Suppressor macrophage treated with lipopolysaccharide for 1 hour (primary cell): ENCODE data around the gene IL37.

Experiments
- DNase-seq, 3 donors: peaks; one replicate each; pipeline ENCODE4 v3.0.0-alpha.2; 2020 to 2022

Gene IL37, protein sequence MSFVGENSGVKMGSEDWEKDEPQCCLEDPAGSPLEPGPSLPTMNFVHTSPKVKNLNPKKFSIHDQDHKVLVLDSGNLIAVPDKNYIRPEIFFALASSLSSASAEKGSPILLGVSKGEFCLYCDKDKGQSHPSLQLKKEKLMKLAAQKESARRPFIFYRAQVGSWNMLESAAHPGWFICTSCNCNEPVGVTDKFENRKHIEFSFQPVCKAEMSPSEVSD

DNA sequence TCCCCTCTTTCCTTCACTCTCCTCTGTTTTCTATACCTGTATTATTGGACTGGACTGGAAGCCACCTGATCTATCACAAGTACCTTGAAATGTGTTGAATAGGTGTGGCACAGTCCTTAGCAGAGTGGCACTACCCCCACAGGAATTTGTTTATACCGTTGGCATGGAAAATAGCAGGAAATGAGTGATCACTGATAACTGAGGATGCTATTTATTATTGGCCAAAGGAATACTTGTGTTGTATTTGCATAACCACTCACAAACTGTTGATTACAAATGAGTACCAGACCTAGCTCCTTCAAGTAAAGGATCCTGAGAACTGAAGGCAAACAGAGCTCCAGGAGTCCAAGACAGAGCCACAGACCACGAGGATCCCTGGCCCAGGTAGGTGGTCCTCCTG lies at the start of gene IL37:
Gene IL37 (plus strand): TSS at position 301 of the 400 bp plus-strand sequence. CDS start 1,848 bp downstream, outside the sequence.
- DNase-seq = no peak

DNA sequence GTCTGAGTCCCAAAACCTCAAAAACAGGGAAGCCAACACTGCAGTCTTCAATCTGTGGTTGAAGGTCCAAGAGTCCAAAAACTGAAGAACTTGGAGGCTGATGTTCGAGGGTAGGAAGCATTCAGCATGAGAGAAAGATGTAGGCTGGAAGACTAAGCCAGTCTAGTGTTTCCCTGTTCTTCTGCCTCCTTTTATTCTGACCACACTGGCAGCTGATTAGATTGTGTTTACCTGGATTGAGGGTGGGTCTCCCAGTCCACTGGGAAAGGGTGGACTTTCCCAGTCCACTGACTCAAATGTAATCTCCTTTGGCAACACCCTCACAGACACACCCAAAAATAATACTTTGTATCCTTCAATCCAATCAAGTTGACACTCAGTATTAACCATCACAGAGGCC lies 46.9 kb upstream of the IL37 start:
- no peak for DNase-seq

DNA sequence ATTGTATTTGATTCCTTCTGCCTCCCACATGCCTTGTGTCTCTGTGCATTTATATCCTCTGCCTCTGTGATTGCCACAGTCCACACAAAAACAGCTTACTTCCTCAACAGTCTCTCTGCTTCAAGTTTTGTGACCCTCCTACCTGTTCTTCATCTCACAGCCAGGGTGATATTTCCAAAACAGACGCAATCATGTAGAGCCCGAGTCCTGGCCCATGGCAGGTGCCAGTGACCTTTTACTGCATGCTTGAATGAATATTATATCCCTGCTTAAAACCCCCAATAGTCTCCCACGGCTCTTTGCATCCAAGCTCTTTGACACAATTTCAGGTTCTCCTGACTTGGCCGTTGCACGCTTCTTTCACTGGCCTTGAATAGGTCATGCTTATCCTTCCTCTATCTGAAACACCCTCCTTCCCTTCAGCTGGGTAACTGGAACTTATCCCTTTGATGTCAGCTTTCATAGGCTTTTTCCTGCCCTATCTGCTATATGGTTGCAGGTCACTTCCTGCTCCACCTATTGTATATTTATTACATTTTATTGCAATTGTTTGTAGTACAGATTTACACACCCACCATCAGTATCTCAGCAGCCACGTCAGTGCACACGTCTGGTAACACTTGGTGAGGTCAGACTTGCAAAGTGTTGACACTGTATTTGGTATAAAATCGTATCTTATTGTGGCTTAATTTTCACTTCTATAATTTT lies 44.7 kb upstream of the IL37 start:
- no peak for DNase-seq

DNA sequence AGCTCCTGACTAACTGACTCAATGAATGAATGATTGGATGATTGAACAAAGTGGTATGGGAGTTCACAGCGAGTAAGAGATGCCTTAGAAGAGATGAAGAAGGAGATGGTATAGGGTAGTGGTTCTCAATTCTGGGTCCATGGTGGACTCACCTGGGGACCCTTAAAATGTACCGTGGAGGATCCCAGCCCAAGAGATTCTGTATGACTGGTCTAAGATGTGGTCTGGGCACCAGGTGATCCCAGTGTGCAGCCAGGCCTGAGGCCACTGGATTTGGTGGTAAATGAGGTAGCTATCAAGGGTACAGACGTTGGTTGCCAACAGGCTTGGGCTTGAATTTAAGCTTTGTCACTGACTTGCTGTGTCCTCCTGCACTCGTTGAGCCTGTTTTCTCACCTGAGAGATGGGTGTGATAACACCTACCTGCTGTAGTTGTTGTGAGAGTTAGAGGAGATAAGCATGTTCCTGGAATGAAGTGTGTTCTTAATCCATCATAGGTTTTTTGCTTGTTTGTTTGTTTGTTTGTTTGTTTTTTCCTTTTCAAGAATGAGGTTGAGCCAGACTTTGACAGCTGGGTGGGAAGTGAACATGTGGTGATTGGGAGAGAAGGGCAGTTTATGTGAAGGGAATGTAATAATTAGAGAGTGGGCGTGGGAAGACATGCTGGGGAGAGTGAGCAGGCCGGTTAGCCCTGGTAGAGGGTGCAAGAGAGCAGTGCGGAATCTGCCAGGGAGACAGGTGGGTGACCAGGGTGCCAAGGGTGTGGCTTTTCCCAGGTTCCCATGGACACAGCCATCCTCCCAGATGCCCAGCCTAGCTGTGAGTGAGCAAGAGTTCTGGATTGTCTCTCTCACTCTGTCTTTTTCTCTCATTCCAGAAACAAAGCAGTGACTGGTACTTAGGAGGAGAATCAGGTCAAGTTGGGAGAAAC lies 43.0 kb upstream of the IL37 start:
- DNase-seq = no peak

DNA sequence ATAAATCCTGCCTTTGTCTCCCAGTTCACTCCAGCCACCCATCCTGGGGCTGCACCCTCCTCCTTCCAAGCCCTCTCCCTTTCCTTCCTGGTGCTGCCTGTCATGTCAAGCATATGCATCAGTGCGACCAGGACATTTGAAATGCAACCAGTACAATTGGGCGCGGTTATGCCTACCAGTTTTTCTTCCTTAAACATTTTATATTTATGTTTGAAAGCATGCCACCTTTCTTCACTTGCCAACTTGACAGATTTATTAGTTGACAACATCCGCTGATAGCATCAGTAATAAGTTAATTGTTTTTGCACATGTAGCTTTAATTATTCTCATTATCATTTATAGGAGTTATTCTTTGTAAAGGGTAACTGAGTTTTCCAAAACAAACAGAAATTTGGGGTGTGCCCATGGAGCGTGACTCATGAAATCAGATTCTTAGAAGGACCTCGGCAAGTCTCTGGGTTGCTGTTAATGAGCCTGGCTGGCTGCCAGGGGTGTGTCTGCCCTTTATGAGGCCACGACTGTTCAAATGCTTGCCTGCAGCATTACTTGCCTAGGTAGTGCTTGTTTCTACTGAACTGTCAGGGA lies 41.6 kb upstream of the IL37 start:
- DNase-seq = peak; percentile 66 to 67 (median 67)

DNA sequence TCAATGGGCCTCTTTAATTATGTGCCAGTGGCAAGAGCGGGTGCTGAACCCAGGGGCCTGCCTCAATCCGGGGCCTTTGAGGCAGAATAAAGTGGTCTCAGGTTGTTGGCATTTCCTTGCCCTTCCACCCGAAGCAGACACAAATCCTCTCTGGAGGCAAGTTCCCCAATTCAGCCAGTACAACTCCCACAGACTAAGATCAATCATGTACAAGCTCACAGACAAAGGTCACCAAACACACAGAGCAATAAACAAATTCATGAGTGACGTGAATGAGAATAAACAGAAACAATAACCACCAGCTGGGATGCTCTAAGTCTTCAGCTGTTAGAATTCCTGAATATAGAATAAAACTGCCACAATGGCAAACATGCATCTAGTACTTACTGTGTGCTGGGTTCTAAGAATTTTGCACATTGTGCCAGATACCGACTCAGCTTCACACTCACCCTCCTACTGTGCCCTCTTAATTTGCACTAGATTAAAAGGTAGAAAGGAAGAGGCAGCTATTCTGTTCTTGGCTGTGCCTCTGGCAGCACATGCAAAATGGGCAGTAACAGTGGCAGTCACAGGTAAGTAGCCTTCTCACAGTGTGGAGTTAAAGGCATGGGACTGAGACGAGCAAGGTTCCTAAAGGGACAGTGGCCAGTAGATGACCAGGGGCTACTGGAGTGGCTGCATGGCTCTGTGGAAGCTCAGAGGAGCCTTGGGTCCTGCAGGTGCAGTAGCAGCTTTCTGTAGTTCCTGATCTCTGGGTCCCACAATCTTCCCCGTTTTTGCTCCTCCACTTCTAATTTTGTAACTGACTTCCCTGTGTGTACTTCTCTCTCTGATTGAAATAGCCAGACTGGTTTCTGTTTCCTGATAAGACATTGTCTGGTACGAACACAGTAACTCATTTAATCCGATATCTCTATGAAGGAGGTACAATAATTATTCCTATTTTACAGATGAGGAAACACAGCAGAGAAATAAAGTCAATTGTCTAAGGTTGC lies 39.8 kb upstream of the IL37 start:
- peak; percentile 52 to 66 (median 60) for DNase-seq

DNA sequence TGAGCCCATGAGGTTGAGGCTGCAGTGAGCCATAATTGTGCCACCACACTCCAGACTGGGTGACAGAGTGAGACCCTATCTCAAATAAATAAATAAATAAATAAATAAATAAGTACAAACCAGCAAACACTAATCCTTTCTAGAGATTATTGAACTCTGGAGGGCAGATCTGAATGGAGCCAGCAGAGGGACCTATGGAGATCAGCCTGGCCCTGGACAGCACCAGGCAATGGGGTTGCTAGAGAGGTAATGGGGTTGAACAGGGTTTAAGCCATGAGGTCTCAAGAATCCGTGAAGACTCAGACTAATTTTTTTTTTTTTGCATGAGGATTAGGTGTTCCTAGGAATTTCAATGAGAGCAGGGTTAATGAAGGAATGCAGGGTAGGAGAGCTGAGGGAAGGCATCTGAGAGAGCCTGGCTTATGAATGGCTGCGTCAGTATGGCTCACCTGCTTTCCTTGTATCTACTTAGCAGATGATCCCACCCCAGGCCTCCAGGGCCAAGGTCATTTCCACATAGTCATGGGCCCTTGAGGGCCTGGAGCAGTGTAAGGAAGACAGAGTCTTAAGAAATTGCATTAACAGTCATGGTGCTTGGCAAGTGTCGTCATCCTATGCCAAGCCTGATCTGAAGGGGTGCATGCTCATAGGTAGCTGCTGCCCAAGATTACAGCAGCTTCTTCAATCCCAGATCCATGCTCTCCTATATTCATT lies 34.6 kb upstream of the IL37 start:
- no peak for DNase-seq

DNA sequence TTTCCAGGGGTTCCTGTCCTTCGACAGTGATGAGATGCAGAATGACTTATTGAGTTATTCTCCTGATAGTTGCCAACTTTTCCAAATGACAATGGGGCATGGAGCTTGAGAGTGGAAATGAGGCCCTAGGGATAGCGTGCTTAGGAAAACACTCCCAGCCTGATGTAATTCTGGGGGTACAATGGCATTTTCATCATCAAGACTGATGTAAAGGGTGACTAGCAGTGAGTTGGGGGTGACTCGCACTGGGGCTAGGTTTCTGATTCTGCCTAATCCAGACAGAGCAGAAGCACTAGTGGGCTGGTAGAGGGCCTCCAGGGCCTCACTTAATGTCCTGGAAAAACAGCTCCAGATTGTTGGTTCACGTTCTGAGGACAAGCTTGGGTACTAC lies 34.0 kb upstream of the IL37 start:
- peak; percentile 46 to 66 (median 54) for DNase-seq

DNA sequence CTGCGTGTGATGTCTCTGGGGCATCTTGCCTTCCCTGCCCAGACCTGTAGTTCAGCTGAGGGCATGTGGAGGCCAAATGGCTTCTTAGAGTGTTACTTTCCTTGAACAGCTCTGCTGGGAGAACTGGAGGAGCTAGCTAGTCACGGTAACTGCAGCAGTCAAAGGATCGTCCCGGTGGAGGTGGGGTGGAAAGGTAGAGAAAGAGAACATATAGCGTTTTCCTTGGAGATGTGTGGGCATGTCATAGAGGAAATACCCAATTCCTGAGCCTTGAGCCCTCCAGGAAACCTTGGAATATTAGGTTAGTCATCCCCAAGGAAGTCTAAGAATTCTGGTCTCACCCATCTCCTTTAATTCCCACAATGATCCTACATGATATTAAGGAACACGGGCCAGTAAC lies 33.5 kb upstream of the IL37 start:
- peak in 1 of 3 donors; percentile 8 for DNase-seq

DNA sequence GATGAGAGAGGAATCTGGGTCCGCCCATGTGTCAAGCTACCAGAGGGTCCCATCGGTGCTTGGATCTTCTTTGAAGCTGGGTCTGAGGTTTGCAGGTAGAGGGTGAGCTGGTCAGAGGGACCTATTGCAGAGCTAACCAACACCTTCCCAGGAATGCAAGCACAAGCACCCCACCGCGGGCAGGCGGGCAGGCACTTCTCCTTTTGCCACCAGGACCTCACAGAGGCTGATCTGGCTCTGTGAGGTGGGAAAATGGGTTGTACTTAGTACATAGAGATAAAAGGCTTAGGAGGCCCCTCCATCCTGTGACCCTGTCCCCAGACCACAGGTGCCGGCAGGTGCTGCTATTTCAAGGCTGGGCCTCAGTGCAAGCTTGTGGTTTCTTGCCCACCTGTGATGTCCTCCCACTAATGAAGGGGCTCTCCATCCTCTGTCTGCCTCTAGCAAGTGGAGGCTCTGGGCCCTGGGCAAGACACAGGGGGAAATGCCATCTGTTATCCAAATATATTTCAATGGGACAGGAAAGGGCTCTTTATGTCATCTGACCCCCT lies 31.4 kb upstream of the IL37 start:
- DNase-seq = peak in 2 of 3 donors; percentile 21 to 52

DNA sequence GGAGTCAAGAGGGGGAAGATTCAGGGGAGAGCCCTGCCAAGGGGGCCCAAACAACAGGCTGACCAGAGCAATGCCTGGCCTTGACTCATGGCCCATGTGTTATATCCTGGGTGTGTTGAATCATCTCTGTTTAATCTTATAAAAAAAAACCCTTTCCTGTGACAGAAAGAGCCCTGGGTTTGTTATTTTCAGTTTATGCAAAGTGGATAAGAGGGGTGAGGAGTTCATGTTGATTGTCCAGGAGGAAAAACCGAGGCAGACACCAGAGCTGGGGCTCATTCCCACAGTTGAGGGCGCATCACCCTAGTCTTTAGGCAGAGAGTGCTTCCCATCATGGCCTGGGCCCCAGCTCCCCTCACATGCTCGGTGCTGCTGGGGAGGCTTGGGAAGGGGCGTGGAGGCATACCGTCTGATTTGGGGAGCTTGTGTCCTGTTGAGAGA lies 30.9 kb upstream of the IL37 start:
- DNase-seq = peak; percentile 87 to 94 (median 88)

DNA sequence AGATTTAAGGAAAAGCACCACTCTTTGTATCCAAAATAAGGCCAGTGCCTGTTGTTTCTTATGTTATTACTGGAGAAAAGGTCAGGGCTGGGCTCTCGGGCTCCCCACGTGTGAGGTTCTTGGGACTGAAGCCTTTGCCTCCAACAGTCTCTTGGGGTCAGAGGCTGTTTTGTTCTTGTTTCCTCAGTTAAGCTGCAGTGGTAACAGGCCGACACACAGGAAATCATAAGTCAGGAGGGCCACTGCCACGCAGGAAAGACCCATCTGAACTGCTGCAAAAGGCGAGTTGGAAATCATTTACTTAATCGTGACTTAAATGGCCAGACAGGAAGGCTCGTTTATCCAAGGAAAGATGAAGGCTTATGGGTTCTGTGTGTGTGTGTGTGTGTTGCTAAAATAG lies 30.3 kb upstream of the IL37 start:
- DNase-seq = peak; percentile 31 to 41 (median 37)

DNA sequence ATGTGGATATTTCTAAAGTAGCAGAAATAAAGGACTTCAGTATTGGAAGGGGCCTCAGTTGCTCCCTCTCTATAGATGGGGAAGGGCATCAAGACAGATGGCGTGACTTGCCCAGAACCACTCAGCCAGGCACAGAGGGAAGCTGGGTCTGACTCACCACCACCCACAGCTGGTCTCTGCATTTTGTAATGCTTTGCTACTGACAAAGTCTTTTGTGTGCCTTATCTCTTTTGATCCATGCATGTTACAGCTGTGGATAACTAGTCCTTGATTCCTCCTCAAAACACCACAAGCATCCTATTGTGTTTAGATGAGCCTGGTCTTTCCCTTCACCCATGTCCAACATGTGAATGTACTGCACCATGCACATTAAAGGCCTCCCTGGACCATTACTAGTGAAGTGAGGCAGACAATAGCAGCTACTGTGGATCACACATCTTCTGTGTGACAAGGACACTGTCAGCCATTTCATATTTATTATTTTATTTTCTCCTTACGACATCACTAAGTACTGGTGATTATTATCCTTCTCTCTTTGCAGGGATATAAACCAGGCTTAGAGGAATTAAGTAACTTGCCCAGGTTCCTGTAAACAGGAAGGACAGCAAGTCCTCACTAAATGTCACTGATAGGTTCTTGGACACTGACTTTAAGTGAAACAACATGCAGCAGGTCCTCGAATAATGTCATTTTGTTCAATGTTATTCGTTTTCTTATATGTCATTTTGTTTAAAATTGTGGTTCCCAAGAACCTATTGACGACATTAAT lies 29.6 kb upstream of the IL37 start:
- DNase-seq = peak; percentile 92 to 95 (median 93)

DNA sequence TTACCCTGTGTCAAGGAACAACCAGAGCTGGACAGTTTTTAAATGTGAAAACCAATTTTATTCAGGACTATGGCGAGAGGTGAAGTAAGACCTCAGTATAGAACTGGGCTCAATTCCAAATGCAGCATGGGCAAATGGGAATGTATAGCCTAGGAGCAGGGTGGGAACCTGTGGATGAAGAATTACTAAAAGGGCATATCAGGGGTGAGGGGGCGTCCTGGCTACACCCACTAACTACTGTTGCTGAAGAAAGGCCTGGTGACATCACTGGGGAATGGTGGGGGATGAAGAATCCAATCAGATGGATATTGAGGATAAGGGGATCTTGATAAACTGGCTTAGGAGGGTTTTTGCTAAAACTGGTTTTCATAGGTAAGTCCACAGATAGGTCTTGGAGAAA lies 27.3 kb upstream of the IL37 start:
- peak in 2 of 3 donors; percentile 26 to 41 for DNase-seq

DNA sequence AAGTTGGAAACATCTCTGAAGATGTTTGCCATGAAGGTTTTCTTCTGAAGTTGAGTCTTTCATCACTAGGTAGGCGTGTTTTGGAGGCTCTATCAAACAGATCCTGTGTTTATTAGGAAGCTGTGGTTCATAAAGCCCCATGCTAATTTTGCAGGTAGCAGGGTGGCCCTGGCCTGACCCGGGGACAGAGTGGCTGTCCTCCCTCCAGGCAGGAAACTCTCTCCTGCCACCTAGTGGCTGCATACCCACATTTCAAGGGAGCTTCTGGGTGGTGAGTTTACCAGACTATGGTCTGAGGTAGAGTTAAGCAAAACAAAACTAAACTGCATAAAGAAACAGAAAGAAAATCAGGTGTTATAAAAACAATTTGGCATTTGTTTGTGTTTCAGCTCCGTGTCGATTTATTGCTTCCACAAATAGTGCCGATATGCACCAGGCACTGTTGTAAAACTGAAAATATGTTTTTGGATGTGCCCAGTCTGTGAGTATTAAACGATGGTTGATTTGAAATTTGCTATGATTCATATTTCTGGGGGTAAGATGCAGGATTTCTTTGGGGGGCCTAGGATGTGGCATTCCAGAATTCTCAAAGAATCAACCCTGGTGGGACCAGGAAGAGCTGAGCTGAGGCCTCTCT lies 26.0 kb upstream of the IL37 start:
- peak; percentile 87 to 89 (median 89) for DNase-seq

DNA sequence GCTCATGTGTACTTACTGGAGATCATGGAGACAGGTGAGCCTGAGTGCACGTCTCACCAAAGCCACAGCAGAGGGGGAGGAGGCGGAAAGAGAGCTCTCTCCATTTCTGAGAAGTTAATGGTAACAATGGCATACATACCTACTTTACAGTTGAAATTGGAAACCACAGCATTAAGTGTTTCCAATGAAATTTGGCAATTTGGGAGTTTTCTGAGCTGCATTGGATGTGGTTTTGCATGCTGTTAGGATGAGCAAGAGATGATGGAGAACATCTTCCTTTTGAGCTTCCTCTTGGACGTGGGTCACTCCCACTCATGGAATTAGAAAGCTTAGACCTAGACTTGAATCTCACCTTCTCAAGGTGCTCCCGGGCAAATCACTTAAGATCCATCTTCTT lies 25.5 kb upstream of the IL37 start:
- peak; percentile 84 to 97 (median 94) for DNase-seq

DNA sequence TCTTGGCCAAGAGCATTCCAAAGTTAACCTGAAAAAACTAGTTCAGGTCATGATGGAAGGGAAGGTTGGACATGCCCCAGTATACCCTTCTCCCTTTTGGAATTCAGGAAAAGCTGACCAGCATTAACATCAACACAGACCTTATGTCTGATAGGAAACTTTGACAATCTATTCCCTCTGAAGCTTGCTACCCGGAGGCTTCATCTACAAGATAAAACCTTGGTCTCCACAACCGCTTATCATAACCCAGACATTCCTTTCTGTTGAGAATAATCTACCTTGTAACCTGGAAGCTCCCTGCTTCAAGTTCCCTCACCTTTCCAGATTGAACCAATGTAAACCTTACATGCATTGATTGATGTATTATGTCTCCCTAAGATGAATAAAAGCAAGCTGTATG lies 24.7 kb upstream of the IL37 start:
- DNase-seq = no peak

DNA sequence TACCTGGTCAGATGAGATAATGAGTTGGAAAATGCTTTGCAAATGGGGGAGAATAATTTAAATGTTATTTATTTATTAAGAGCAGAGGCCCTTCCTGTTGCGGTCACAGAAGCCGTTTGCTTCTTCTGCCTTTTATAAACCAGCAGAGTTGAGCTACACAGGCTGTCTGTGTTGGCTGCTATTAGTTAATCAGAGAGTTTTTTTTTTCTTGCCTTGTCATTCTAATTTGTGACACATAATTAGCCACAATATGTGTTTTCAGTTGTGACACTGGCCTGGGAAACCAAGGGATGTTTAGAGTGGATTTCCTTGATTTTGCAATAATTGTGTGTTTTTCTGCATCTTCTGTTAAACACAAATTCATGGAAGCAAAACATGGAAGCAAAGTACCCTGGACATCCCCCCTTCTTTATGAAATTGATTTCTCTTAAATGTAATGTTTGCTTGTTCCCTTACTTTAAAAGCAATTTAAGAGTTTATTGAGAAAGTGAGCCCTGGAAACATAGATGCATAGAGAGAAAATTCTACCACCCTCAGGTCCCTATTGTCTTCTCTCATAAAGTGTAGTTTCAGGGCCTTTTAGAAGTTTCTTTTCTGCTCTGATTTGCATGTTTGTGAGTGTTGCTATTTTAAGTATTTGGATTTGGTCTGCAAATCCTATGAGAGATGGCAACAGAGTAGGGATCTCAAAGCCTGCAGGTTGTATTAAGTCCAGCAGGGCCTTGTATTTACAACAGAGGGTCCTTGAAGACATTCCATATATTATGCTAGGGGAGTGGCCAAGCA lies 22.8 kb upstream of the IL37 start:
- peak; percentile 83 to 98 (median 96) for DNase-seq

DNA sequence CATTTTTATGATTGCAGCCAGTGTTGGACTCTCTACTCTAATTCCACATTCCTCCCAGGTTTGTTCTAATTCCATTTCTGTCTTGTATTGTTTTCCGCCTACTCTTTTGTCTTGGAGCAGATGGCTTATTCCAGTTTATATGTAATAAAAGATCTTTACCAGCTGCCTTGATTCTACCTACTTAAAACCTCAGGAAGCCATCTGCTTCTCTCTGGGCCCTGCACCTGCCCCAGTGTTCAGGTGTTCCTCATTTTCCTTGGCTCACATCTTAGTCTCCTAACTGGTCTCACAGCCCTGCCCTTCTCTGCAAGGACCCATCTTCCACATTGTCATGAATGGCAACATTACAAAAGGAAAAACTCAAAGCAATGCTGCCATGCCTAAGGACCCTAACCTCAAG lies 21.0 kb upstream of the IL37 start:
- DNase-seq = no peak
